ENCODE data around the gene WRAP53.
A peak's percentile ranks its signal among the peaks of the same experiment; 100 is the strongest.

The WRAP53 gene

GRCh38 chr17:7710301-7710700, 22.0 kb downstream of the WRAP53 start:
- no peak for DNase-seq

DNA sequence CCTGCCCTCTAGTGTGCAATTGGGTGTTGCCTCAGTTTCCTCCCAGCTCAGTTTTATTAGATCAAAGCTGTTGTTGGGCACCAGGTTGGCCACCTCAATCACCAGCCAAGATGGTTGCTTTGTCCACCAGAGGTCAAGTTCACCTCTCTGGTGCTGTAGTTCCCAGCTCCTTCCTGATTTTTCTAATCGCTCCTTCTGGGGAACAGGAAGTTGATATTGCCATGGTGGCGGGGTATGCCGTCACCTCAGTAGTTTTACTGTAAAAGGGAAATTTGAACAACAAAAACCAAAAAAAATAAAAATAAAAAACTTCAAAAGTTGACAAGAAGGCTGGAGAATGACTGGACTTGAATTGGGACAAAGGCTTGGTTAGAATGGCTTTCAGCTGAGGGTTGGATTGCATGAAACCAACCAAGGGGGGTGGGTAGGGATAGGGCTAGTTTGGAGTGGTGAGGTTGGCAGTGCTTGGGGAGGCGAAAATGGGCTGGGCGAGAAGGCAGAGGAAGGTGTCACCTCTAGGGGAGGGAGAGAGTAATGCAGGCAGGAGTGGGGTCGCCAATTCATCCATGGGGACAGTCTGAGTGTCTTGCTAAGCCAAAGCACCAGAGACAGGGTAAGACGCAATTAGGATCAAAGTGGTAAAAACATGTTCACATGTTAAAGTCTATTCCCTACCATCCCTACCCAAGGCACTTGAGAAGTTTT, 22.9 kb downstream of the WRAP53 start:
- DNase-seq, result peak; percentile 57

DNA sequence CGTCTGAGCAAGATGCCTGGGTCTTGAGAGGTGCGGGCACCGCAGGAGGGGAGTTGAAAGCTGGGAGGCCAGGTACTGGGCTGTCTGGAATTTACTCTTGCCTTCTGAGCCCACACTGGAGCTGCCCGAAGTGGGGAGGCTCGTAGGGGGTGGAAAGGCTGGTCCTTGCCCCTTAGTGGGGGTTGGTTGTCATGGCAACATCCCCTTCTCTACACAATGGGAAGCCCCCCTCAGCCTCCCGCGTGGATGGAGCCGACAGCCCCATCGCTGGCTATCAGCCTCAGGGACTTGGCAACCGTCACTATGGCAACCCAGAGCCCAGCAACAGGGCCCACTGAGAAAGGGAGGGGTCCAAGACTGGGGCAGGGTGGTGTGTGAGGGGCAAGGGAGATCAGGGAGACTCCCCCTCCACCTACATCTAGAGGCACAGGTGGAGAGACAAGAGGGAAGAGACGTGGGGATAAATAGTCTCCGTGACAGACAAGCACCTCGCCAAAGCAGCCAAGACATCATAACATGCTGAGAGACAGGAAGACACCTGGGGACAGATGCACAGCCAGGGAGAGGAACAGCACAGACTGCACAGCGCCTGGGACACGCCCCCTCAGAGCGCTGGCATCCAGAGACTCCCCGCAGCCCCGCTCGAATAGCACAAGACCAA, 24.0 kb downstream of the WRAP53 start:
- peak; percentile 73 for DNase-seq

DNA sequence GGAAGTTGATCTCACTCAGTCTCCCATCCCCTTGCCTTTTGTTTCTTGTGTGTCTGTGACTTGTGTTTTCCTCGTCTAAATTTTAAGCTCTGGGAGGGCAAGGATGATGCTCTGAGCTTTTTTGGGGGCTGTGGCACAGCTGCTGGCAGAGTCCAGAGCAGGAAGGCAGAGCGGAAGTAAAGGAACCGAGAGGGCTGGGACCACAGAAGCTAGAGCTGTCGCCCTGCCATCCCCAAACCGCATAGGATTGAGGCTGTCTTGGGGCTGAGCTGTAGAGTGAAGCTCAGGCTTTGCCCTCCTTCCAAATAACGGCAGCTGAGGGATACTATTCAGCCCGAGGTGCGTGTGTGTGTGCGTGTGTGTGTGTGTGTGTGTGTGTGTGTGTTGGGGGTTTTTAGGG, 25.5 kb downstream of the WRAP53 start:
- DNase-seq, result no peak

DNA sequence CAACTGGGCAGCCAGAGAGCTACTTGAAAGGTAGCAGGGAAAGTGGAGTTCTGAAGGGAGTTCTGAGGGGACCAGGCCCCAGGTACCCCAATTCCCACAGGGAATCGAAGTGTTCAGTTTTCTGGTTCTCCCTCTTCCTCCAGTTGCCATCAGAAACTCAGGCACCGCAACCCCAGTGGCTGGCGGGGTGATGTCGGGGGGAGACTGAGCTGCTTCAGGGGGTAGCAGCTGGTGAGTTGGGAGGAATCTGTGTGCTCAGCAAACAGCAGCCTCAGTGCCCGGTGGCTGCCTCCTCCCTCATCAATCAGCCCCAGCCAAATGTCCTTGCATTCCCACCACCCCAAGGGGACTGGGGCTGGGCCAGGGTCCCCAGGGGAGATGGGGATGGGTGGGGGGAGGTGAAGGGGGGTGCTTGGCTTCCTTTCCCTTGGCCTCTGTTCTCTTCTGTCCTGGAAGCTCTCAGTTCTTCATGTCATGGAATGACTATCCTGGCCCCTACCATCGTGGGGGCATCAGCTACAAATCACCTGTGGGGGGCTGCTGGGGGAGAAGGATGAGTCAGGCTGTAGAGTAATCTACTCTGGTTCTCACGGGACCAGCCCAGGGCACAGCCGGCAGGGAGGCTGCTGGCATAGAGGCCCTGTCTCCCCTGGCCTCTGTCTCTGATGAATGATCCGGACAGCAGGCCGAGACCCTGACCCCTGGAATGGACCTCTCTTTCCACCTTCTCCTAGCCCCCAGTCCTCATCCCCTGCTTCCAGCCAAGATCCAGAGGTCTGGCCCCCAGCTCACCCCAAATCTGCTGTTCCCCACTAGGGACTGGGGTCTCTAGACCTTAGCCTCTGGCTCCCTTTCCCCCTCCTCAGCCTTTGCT, 26.7 kb downstream of the WRAP53 start:
- no peak for DNase-seq

- DNase-seq, result peak; percentile 55
Measured at GRCh38 chr17:7715936-7716886, 27.9 kb downstream of the WRAP53 start.

DNA sequence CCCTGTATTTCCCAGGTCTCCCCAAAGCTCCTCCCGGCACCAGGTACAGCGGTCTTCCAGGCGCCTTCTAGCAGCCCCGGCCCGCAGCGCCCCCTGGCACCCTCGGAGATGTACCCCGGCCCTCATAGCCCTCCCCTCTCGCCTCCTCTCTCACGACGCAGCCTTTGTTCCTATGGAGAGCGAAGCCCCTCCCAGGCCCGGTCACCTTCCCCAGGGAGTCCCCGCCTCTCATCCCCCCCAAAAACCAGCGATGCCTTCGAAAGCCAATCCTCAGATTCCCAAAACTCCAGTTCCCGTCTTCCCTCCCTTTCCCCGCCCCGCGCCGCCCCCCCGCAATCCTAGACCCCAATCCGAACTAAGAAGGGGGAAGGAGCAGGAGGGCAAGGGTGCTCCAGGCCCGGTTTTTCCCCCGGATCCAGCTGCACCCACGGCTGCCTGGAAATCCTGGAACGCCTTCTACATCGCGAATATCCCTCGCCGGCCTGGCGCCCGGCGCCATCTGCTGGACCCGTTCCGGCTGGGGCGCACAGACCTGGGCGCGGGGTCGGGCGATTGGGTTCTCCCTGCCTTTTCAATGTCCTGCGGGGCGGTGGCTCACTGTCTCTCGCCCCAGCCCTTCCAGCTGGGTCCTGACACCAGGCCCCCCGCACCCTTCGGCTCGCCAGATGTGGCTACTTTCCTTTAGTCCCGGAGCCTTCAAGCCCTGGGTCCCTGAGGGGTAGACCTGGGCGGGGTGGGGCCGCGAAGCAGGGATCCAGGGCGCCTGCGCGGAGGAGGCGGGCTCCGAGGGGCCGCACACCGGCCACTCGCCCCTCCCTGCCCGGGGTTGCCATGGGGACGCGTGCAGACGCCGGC, 28.9 kb downstream of the WRAP53 start, which contains the start of gene DNAH2:
TSS of gene DNAH2 (plus strand) at position 844 of the 855 bp plus-strand sequence. CDS start 1,991 bp downstream, outside the sequence.
- DNase-seq, result peak; percentile 96

GRCh38 chr17:7717756-7718350, 29.6 kb downstream of the WRAP53 start:
- peak; percentile 72 for DNase-seq

DNA sequence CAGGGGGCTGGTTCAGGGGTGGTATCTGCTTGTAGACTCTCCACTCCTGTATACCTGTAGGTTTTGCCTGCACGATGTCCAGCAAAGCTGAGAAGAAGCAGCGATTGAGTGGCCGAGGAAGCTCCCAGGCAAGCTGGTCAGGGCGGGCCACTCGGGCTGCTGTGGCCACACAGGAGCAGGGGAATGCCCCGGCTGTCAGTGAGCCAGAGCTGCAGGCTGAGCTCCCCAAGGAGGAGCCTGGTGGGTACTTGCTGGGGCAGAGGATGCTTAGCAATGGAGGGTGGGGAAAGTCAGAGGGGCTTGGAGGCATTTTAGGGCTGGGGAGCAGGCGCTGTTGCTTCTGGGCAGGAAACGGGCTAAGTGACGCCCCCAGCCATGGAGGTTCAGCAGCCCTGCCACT, 31.4 kb downstream of the WRAP53 start:
- no peak for DNase-seq

DNA sequence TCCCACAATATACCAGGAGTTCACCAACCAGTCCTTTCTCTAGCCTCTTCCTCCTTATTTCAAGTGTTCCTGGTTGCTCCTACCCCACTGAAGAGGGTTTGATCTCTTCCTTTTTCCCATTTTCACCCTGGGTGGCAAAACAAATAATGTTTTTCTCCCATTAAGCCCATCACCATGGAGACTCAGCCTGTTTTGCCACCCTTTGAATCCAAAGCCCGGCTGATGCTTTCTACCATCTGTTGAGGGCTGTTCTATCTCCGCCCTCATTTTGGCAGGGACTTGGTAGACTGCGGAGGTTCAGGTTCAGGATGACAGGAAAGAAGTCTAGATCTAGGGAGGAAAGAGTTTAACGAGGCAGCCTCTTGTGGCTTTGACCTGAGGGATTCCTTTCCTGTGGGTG, 31.8 kb downstream of the WRAP53 start:
- peak; percentile 40 for DNase-seq

DNA sequence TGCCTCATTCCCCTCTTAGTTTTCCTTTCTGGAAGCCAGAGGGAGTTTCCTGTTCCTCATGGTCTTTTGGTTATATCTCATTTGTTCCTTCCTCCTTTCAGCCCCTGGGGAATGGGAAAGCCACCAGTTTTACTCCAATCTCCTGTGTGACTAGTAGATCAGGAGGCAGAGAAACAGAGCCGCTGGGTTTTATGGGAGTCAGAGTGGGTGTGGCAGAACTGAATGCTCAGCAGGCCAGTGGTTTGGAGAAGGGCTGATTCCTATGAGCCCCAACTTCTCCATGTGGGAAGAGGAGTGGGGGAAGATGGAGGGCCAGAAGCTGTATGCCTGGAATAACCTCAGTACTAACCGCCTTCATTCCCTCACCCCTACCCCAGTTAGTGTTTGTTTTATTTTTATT, 33.3 kb downstream of the WRAP53 start:
- DNase-seq, result no peak

DNA sequence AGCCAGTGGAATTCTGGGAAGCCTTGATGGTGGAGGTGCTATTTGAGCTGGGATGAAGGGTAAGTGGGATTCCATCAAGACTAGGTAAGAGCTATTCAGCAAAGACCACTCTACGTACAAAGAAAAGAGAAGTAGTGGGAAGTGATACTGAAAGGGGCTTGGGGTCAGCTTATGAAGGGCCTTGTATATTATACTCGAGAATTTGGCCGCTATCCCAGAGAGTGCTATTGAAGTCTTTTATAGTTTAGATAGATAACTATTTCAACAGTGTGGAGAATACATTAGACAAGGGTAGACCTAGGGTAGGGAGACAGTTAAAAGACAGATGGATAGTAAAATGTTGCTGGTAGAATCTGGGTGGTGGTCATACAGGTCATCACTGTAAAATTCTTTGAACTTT, 39.6 kb downstream of the WRAP53 start:
- DNase-seq, result no peak

DNA sequence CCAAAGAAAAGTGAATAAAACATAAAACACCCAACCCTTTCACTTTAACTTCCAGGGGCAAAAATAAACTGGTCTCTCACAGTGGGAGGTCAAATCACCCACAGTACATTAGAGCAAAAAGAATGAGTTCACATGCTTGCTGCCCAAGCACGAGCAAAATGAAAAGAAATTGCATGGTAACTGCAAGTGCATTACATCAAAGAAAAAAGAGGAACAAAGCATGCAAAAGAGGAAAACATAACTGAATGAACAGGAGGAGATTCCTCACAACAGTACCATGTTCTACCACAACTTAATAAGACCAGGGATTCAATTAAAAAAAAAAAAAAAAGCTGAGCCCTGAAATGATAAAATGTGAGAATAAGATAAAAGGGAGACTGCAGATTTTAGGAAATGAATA, 41.5 kb downstream of the WRAP53 start:
- no peak for DNase-seq

- DNase-seq, result no peak
Measured at GRCh38 chr17:7732981-7733539, 44.8 kb downstream of the WRAP53 start.

- DNase-seq, result no peak
Measured at GRCh38 chr17:7737601-7738000, 49.3 kb downstream of the WRAP53 start.

DNA sequence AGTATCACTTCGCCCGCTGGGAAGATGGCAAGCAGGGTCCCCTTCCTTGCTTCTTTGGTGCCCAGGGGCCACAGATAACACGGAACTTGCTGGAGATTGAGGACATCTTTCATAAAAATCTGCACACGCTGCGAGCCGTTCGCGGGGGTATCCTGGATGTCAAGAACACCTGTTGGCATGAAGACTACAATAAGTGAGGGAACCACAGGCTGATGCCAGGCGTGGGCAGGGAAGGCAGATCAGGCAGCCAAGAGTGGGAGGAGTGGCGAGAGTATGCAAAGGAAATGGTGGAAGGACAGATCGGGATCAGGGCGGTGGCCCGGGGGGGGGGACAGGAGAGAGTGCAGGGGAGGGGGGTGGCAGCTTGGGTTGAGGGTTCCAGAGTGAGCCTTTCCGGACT, 51.5 kb downstream of the WRAP53 start:
- peak; percentile 48 for DNase-seq

- DNase-seq, result peak; percentile 90
Measured at GRCh38 chr17:7740481-7741001, 52.3 kb downstream of the WRAP53 start.

GRCh38 chr17:7742729-7743128, 54.5 kb downstream of the WRAP53 start:
- DNase-seq, result no peak

GRCh38 chr17:7744416-7744815, 56.1 kb downstream of the WRAP53 start:
- no peak for DNase-seq

DNA sequence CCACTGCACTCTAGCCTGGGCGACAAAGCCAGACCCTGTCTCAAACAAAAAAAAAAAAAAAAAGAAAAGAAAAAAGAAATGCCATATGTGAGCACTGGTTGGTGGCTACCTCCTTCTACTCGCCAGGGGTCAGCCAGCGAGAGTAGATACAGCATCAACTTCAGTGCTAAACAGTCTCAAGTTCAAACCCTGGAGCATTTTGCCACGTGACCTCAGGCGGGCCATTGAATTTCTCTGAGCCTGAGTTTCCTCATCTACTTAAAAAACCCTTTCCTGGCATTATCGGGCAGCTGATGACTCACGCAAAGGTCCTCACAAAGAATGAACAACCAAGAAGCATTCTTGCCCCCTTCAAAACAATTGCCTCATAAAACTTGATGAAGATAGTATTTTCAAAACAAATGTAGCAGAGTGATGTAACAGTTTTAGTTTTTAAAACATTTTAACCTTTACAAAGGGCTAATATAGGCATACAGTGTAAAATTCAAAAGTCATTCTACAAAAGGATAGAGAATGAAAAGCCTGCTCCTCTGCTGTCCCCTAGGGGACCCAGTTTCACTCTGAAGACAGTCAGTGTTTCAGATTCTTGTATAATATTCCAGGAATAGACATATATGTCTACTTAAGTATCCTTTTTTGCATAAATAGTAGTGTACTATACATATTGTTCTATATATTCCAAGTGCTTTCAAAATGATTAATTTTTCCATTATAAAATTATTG, 57.6 kb downstream of the WRAP53 start:
- peak; percentile 59 for DNase-seq
